C1 segment of cervical spinal cord (tissue), 14 donors: ENCODE results near the gene ATOSA.

Source experiments
- DNase-seq, 14 donors: peaks; one replicate each; lab custom pipeline; 2025; lab: John Stamatoyannopoulos, UW

Gene ATOSA, protein sequence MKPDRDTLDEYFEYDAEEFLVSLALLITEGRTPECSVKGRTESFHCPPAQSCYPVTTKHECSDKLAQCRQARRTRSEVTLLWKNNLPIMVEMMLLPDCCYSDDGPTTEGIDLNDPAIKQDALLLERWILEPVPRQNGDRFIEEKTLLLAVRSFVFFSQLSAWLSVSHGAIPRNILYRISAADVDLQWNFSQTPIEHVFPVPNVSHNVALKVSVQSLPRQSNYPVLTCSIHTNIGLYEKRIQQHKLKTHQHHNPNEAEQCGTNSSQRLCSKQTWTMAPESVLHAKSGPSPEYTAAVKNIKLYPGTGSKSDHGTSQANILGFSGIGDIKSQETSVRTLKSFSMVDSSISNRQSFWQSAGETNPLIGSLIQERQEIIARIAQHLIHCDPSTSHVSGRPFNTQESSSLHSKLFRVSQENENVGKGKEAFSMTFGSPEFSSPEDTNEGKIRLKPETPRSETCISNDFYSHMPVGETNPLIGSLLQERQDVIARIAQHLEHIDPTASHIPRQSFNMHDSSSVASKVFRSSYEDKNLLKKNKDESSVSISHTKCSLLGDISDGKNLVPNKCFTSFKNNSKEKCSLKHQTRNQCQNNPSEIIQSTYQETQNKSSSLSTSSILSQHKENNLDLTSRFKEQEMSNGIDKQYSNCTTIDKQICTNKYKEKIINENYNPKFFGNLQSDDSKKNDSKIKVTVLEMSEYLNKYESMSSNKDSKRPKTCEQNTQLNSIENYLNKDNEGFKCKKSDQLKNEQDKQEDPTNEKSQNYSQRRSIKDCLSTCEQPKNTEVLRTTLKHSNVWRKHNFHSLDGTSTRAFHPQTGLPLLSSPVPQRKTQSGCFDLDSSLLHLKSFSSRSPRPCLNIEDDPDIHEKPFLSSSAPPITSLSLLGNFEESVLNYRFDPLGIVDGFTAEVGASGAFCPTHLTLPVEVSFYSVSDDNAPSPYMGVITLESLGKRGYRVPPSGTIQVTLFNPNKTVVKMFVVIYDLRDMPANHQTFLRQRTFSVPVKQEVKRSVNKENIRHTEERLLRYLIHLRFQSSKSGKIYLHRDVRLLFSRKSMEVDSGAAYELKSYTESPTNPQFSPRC

GRCh38 chr15:52679232-52680040 lies at the start of gene ATOSA:
TSS of gene ATOSA (minus strand) at chr15:52679388. CDS start at chr15:52678021, 1,367 bp downstream.
- peak; percentile 77 to 96 (median 94) for DNase-seq

DNA sequence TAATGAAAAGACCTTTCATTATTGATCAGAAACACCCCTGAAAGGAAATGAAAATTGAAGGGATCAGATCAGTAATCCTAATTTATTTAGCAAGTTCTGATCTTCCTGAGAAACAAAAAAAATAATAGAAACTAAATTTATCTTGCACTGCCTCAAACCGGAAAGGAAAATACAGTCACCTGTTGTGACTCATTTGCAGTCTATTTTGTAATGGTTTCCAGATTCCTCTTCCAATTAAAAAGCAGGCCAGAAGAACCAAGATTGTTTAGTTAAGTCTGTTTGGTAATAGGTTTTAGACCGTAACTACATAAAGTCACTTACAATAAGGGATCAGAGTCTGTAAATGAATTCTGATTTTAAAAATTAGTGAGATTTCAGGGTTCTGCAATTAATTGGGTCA lies 49.7 kb upstream of the ATOSA start:
- no peak for DNase-seq

DNA sequence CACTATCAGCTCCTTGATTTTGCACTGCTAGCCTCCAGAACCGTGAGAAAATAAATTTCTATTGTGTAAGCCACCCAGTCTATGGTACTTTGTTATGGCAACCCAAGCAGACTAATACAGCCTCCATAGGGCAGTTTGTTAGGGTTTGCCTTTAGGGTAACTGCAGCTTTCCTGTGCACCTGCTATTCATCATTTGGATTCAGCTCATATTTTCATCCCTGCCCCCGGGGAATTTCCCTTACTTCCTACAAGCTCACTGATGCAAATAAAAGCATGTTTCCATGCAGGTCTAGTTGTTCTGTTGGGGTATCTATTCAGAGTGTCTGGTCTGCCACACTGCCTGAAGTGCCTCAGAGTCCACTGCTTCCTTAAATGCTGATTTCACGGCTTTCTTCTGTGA lies 48.6 kb upstream of the ATOSA start:
- DNase-seq, result no peak

GRCh38 chr15:52726195-52726594 lies 47.0 kb upstream of the ATOSA start:
- no peak for DNase-seq

DNA sequence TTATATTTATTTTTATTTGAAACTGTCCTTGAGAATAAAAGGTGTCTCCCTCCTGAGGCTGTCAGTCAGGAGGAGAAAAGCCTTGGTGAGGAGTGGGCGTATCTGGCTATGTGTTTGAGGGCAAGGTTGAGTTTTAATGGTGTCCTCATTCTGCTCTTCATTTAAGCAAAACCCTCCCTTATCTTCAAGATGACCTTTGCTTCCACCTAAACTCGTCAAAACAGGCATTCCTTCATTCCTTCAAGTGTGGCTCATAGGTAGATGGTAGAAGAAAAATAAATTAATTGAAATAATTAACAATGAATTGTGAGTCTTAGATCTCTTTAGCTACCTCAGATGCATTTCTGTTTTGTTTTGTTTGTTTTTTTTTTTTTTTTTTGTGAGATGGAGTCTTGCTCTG lies 39.4 kb upstream of the ATOSA start:
- no peak for DNase-seq

DNA sequence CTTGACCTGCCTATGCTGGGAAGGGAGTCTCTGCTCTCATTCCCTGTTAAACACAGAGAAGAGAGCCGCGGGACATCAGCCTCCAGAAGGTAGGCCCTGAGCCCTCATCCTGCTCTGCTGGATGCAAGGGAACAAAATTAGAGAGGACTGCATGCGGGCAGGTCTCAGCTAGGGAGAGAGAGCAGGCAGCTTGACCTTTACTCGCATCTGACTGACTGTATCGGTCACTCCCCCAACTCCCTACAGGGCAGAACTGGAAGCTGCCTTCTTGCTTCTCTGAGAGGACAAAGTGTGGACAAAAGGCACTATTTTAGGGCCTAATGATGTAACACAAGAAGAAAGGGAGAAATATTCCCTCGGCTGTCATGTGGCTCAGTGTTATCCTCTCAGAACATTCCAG lies 38.7 kb upstream of the ATOSA start:
- DNase-seq, result no peak

DNA sequence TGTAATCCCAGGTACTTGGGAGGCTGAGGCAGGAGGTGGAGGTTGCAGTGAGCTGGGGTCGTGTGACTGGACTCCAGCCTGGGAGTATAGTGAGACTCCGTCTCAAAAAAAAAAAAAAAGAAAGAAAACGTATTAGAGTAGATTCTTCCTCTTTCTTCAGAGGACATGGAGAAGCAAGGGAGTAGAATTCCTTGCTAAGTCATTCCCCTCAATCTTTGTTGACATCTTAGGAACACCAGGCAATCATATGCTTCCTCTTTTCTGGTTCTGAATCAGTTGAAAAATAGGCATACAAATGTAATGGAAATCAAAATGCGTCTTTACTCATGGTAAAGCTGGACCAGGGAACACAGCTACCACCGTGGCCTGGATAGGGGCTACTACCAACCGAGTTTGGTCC lies 38.3 kb upstream of the ATOSA start:
- DNase-seq, result no peak

DNA sequence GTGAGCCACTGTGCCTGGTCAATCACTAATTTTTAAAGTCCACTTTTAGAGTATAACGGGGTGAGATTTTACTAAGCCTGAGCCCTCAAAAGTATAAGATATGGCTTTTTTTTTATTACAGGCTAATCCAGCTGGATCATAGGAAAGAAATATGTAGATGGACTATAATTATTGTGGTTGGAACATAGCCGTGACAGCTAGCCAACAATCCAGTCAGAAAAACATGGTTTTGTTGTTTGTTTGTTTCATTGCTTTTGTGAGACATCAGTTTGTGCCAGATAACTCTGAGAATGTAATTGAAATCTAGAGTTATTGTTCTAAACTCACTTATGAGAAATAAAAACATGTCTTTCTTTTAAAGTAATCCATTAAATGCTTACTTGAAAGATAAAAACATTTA lies 37.3 kb upstream of the ATOSA start:
- no peak for DNase-seq

DNA sequence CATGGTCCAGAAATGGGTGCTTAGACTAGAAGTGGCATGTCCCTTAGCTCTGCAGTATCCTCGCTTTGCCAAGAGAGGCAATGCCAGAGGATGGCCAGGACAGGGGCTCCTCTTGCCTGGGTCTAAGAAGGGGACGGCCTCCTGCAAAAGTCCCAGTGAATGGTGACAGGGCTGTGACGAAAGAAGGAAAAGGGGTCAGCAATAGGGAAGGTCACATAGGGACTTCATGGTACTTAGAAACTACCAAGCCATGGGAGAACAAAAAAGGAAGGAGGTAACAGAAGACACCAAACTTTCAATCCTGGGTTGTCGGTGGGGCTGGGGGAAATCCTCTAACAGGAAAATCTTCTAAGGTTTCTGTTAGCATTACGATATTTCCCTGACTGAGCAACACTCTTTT lies 36.2 kb upstream of the ATOSA start:
- DNase-seq, result no peak

GRCh38 chr15:52714968-52715367 lies 35.8 kb upstream of the ATOSA start:
- DNase-seq, result no peak

- no peak for DNase-seq
Observed at GRCh38 chr15:52710708-52711389, 31.7 kb upstream of the ATOSA start.

- no peak for DNase-seq
Observed at GRCh38 chr15:52710050-52710707, 31.0 kb upstream of the ATOSA start.

DNA sequence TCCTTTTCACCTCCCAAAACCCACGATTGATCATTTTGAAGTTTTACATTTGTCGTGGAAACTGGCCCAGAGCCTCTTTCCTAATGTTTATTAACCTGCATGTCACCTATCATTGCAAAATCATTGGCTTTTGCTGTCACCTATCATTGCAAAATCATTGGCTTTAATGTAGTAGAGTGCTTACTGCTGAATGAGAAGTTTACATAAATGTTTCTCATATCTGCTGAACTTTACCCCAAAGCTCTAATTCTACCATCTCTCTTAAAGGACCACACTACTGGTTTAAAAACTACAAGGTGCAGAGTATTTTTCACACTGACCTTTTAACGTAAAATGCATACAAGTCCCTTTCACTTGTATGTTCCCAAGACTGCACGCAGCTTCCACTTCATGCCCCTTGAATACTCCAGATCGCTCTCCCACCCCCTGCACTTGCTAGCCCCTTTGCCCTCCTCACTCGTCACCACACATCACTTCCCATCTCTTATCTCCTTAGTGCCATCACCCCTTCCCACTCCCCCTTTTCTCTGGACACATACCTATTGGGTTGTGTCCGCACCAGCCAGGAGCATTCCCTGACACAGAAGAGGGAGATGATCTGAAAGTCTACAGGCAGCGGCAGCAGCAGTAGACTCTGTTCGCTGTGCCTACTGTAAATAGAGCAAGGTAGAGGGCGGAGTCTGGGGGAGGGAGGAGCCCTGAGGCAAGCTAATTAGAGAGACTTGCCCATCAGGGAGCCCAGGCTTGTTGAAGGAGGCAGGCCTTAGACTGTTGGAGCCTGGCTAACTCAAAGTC lies 30.2 kb upstream of the ATOSA start:
- no peak for DNase-seq

- DNase-seq, result no peak
Observed at GRCh38 chr15:52706091-52706490, 26.9 kb upstream of the ATOSA start.

- DNase-seq, result no peak
Observed at GRCh38 chr15:52702390-52702789, 23.2 kb upstream of the ATOSA start.

DNA sequence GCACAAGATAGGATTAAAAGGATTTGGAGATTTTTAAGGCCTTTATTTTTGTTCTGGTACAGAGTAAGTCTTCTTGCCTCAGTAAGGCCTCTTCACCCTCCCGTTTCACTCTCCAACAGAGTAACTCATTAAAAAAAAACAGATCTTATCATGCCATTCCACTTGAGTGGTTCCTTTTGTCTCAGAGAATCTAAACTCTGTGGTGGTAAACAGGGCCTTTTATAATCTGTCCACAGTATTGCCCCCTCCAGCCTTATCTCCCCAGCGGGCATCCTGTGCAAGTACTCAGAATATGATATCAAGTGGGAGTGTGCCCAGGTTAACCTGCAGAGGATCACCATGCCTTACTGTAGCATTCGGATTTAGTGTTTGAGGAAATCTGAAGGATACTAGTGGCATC lies 20.3 kb upstream of the ATOSA start:
- DNase-seq, result no peak

DNA sequence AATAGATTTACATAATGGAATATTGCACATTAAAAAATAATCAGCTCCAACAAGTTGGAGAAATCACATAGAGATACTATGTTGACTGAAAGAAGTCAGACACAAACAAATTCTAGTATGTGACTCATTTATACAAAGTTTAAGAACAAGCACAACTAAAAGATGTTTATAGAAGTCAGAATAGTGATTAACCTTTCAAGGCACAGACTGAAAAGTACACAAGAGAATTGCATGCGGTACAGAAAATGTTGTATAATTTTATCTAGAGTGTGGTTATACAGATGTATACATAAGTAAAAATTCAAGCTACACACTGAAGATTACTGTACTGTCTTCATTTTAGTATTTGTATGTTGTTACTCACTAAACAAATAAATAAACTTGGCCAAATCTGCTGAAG lies 19.3 kb upstream of the ATOSA start:
- no peak for DNase-seq

DNA sequence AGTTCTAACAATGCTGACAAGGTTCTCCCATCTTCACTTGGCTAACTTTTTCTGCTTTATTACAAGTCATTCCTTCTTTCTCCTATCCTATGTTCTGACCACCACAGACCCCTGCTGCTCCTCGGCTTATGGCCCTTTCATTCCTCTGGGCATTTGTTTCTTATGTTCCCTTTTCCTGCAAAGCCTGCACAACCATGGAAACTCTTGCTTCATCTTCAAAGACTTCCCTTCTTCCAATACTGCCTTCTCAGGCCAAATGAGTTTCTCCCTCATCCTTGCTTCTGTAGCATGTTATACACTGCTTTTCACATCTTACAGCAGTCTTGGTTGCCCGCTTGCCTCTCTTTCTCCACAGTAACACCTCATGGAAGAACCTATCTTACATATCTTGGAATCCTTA lies 17.9 kb upstream of the ATOSA start:
- no peak for DNase-seq

- DNase-seq, result no peak
Observed at GRCh38 chr15:52695154-52695553, 16.0 kb upstream of the ATOSA start.

- no peak for DNase-seq
Observed at GRCh38 chr15:52689562-52689961, 10.4 kb upstream of the ATOSA start.
